SH-SY5Y (cell line): ENCODE data around the gene MTM1.

ENCODE experiments used
- GATA2 ChIP-seq: IDR thresholded peaks from 2 replicates; pipeline ENCODE4 v1.6.1; 2011; ENCODE audit warnings: mild to moderate bottlenecking, low read depth, low read length
- GATA3 ChIP-seq: IDR thresholded peaks from 2 replicates; pipeline ENCODE4 v1.6.1; 2011; ENCODE audit warnings: low read depth, mild to moderate bottlenecking, low read length, moderate library complexity

- TF ChIP-seq GATA2 (no peak), GATA3 (no peak)
Measured at GRCh38 chrX:150627957-150628356, 59.5 kb downstream of the MTM1 start.
